Motor neuron (in vitro differentiated cells): Measurements from ENCODE around the gene PSD4. TPM values are rescaled to one million over a fixed set of nuclear protein-coding genes. Genes with fewer than 3 reads are reported as not detected.

Experiments used
- ATAC-seq, 8 experiments: fragments of 200-7000 bp; cut with Tn5 transposase; replicated peaks in 6 of 8; 2 replicates each; pipeline ENCODE4 v1.8.0; 2021; ENCODE audit warnings: mild to moderate bottlenecking in 8 of 8, moderate library complexity in 8 of 8
- H3K27ac ChIP-seq, 2 donors: fragments of 250-450 bp; sonication (Bioruptor Pico); 2 replicates each; pipeline ENCODE4 v1.9.0; 2021; ENCODE audit warnings: antibody characterized with exemption in 2 of 2, mild to moderate bottlenecking in 2 of 2, moderate library complexity in 1 of 2
- H3K4me1 ChIP-seq, 2 donors: fragments of 250-450 bp; sonication (Bioruptor Pico); replicated peaks in 1 of 2; 2 replicates each; pipeline ENCODE4 v1.6.1; 2021; ENCODE audit warnings: antibody characterized with exemption in 2 of 2, mild to moderate bottlenecking in 2 of 2, moderate library complexity in 1 of 2
- H3K4me3 ChIP-seq, 5 donors: fragments of 250-450 bp; sonication (Bioruptor Pico); 2 replicates each; pipeline ENCODE4 v1.9.0; 2021; ENCODE audit warnings: antibody characterized with exemption in 5 of 5, mild to moderate bottlenecking in 5 of 5, moderate library complexity in 4 of 5
- WGBS, 10 experiments: fragments of 450-650 bp; shearing (Covaris generic); methylation state at CpG; one replicate each; pipeline ENCODE4 v1.0.0; 2022; 5-methylcytosine and 5-hydroxymethylcytosine counted together
- in situ Hi-C, 9 experiments: fragments of 400-800 bp; cut with MboI; loops; one replicate each; pipeline ENCODE4 v1.15.0; 2021; ENCODE audit warnings: low sequenced_read_pairs in 9 of 9, low pct_unique_long_range_greater_than_20kb in 2 of 9; ENCODE audit not compliant: unreplicated experiment in 9 of 9
- total RNA-seq, 8 experiments: library from RNA; unstranded; fragments of 300-600 nt; gene quantifications; 2 replicates each; pipeline versions ENCODE4 v1.2.3 to v1.2.4, GENCODE V29; 2022

PSD4 gene
- total RNA-seq, 8 experiments from 2014 or later = 0.37 to 9.1 (median 1.3) TPM

- in situ Hi-C loops = loop anchor here in 4 of 9 experiments (25.0 kb wide), 2 partner anchors 228 to 253 kb away; no protein-coding TSS in a partner anchor
- Histone ChIP-seq H3K27ac (no peak overlapping the region), H3K4me3 (no peak overlapping the region), H3K4me1 (no peaks in the 10 kb centered on the region)
- no peak for ATAC-seq
These were observed 39.1 kb upstream of the PSD4 start for GRCh38 chr2:113134717-113135116.

GRCh38 chr2:113135317-113135716 is 38.5 kb upstream of the PSD4 start:
- no peak overlapping the region for H3K4me3 ChIP-seq
- no peaks in the 10 kb centered on the region for H3K4me1 ChIP-seq
- 56 to 100% (median 75%) methylated on average over 1 of the region's 1 CpG; no CpG with 5 or more reads in 2 of the 10 experiments for WGBS, 10 experiments
- no peak overlapping the region for H3K27ac ChIP-seq
- ATAC-seq = peak in 1 of 8 experiments; percentile 30
- in situ Hi-C loops = loop anchor here in 4 of 9 experiments (25.0 kb wide), 2 partner anchors 227 to 252 kb away; no protein-coding TSS in a partner anchor

GRCh38 chr2:113136828-113137775 is 36.7 kb upstream of the PSD4 start:
- Histone ChIP-seq H3K4me3 (no peak overlapping the region), H3K27ac (no peak overlapping the region), H3K4me1 (no peaks in the 10 kb centered on the region)
- WGBS, 10 experiments = 0 to 100% (median 34%) methylated on average over 1 to 6 of the region's 8 CpGs
- peak in 7 of 8 experiments; percentile 30 to 57 (median 50) for ATAC-seq
- in situ Hi-C loops = loop anchor here in 4 of 9 experiments (25.0 kb wide), 2 partner anchors 225 to 250 kb away; no protein-coding TSS in a partner anchor

DNA sequence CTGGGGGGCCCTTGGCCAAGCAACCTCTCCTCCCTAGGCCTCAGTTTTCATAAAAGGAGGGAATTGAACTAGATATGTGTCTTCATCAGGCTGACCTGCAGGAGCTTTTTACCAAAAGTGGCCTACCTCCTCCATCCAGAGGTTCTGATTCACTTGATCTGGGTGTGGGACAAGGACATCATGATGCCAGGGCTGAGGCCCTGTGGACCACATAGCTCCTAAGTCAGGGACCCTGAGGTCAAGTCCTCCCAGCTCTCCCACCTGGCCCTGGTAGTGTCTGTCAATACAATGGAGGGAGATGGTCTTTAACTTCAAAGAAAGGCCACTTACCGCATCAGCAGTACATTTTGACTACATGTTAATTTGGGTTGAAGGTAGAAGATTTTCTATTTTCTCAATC is 35.9 kb upstream of the PSD4 start:
- WGBS, 10 experiments = 89 to 100% (median 100%) methylated on average over 1 of the region's 1 CpG; no CpG with 5 or more reads in 3 of the 10 experiments
- no peak for ATAC-seq
- H3K27ac ChIP-seq = no peak overlapping the region
- in situ Hi-C loops = loop anchor here in 4 of 9 experiments (25.0 kb wide), 2 partner anchors 224 to 249 kb away; no protein-coding TSS in a partner anchor
- H3K4me1 ChIP-seq = no peaks in the 10 kb centered on the region
- H3K4me3 ChIP-seq = no peak overlapping the region

DNA sequence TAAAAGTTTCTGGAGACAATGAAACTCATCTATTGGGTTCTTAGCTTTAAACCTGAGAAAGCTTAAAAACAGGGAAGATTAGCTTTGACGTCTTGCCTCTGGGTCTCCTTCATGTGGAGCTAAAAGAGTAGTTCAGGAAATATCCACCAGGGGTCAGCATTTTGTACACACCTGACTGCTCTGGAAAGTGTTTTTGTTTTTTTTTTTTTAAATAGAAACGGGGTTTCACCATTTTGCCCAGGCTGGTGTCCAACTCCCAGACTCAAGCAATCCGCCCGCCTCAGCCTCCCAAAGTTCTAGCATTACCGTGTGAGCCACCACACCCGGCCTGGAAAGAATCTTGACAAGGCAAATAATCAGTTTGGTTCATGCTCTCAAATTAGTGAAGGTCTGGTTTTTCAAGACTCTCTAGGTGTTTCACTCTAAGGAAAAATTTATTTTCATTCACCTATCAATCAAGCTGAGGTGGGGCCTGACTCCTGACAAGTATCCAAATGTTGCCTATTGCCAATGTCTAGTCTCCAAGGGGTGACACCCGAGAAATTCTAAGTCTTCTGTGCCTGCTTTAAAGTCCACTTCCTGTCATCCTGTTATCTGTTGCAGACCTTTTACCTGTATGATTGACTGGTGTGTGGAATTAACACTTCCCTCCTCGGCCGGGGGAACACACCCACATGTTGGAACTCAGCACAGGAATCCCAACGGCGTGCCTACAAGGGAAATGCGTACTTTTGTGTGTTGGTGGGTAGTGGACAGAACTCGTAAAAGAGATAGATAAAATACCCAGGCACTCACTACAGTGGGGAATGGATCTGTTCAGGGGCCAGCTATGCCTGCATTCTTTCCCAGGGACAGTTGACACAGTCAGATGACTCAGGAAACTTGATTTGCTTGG is 35.1 kb upstream of the PSD4 start:
- no peak overlapping the region for H3K27ac ChIP-seq
- H3K4me1 ChIP-seq = no peaks in the 10 kb centered on the region
- in situ Hi-C loops = loop anchor here in 4 of 9 experiments (25.0 kb wide), 2 partner anchors 224 to 249 kb away; no protein-coding TSS in a partner anchor
- peak in 7 of 8 experiments; percentile 30 to 86 (median 53) for ATAC-seq
- WGBS, 10 experiments = 0 to 100% (median 38%) methylated on average over 1 to 11 of the region's 13 CpGs; no CpG with 5 or more reads in 1 of the 10 experiments
- no peak overlapping the region for H3K4me3 ChIP-seq

- 31 to 100% (median 90%) methylated on average over 1 to 6 of the region's 6 CpGs; no CpG with 5 or more reads in 1 of the 10 experiments for WGBS, 10 experiments
- H3K27ac ChIP-seq = no peak overlapping the region
- H3K4me1 ChIP-seq = no peaks in the 10 kb centered on the region
- no peak for ATAC-seq
- in situ Hi-C loops = loop anchor here in 5 of 9 experiments (10.0 to 25.0 kb wide), 3 partner anchors 53 to 246 kb away; no protein-coding TSS in a partner anchor
- H3K4me3 ChIP-seq = no peak overlapping the region
These were observed 32.3 kb upstream of the PSD4 start for GRCh38 chr2:113141451-113141850.

DNA sequence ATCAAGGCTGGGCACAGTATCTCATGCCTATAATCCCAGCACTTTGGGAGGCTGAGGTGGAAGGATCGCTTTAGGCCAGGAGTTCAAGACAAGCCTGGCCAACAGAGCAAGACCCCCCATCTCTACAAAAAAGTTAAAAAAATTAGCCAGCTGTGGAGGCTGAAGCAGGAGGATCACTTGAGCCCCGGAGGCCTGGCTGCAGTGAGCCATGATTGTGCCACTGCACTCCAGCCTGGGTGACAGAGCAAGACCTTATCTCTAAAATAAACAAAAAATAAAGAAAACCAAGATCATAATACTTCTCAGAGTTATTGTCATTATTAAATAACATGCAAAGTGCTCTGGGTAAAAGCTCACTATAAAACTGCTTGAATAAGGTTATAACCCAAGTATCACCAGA is 31.5 kb upstream of the PSD4 start:
- ATAC-seq = no peak
- H3K27ac ChIP-seq = no peak overlapping the region
- H3K4me3 ChIP-seq = no peak overlapping the region
- WGBS, 10 experiments = 67 to 100% (median 100%) methylated on average over 1 to 2 of the region's 2 CpGs; no CpG with 5 or more reads in 3 of the 10 experiments
- in situ Hi-C loops = loop anchor here in 5 of 9 experiments (10.0 to 25.0 kb wide), 3 partner anchors 53 to 245 kb away; no protein-coding TSS in a partner anchor
- no peaks in the 10 kb centered on the region for H3K4me1 ChIP-seq

GRCh38 chr2:113144259-113144658 is 29.5 kb upstream of the PSD4 start:
- in situ Hi-C loops = loop anchor here in 5 of 9 experiments (10.0 to 25.0 kb wide), 3 partner anchors 51 to 243 kb away; no protein-coding TSS in a partner anchor
- H3K27ac ChIP-seq = no peak overlapping the region
- ATAC-seq = no peak
- no peaks in the 10 kb centered on the region for H3K4me1 ChIP-seq
- H3K4me3 ChIP-seq = no peak overlapping the region
- 6 to 88% (median 61%) methylated on average over 3 to 4 of the region's 4 CpGs for WGBS, 10 experiments

- no peak overlapping the region for H3K4me3 ChIP-seq
- in situ Hi-C loops = loop anchor here in 5 of 9 experiments (10.0 to 25.0 kb wide), 3 partner anchors 46 to 238 kb away; no protein-coding TSS in a partner anchor
- no peak overlapping the region for H3K27ac ChIP-seq
- 42 to 100% (median 74%) methylated on average over 2 to 6 of the region's 8 CpGs; no CpG with 5 or more reads in 2 of the 10 experiments for whole genome bisulfite sequencing, 10 experiments
- no peaks in the 10 kb centered on the region for H3K4me1 ChIP-seq
- ATAC-seq = no peak
These were observed 24.9 kb upstream of the PSD4 start for GRCh38 chr2:113148606-113149552.

DNA sequence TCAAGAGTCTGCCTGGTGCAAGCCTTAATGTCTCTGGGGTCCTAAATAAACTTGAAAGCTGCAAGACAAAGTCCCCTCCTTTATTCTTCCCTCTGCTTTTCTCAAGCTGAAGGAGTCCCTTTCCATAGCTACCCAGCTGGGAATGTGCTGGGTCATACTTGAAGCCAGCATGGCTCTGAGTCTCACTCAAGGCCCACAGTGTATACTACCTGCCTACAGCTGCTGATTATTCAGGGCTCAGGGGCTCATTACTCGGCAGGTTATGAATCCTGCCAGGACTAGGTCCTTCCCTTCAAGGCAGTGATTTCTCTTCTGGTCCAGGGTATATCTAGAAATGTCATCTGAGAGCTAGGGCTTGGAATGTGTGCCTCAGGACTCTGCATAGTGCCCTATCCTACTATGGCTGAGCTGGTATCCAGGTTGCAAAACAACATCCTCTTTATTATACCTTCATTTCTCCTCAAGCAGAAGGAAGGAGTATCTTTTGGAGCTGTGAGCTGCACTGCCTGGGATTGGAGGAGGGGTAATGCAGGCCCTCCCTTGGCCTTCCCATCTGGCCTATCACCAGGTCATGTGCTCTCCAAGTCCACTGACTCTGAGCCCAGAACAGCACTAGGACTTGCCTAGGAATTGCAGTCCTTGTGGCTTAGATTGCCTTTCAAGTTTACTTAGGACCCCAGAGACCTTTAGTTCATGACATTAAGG is 24.1 kb upstream of the PSD4 start:
- ATAC-seq = peak in 3 of 8 experiments; percentile 31 to 47 (median 36)
- H3K4me3 ChIP-seq = no peak overlapping the region
- in situ Hi-C loops = loop anchor here in 5 of 9 experiments (10.0 to 25.0 kb wide), 3 partner anchors 45 to 238 kb away; no protein-coding TSS in a partner anchor
- H3K4me1 ChIP-seq = no peaks in the 10 kb centered on the region
- H3K27ac ChIP-seq = no peak overlapping the region
- 60 to 86% (median 85%) methylated on average over 1 of the region's 1 CpG; no CpG with 5 or more reads in 6 of the 10 experiments for WGBS, 10 experiments

- Histone ChIP-seq H3K4me1 (no peaks in the 10 kb centered on the region), H3K4me3 (no peak overlapping the region), H3K27ac (no peak overlapping the region)
- WGBS, 10 experiments = 80 to 100% (median 84%) methylated on average over 1 to 4 of the region's 5 CpGs; no CpG with 5 or more reads in 4 of the 10 experiments
- no peak for ATAC-seq
- in situ Hi-C loops = no loop called here
These were observed 23.5 kb upstream of the PSD4 start for GRCh38 chr2:113150258-113150601.
